ENCODE data around the gene ALDH5A1.

ALDH5A1 gene

GRCh38 chr6:24494821-24495795 is at the start of gene ALDH5A1:
TSS of gene ALDH5A1 (plus strand) at chr6:24494969. CDS start at chr6:24494997, 28 bp downstream.
- DNase-seq, result peak; percentile 83

- no peak for DNase-seq
Observed at GRCh38 chr6:24445704-24446103, 49.1 kb upstream of the ALDH5A1 start.

GRCh38 chr6:24446670-24447069 is 48.1 kb upstream of the ALDH5A1 start:
- no peak for DNase-seq

DNA sequence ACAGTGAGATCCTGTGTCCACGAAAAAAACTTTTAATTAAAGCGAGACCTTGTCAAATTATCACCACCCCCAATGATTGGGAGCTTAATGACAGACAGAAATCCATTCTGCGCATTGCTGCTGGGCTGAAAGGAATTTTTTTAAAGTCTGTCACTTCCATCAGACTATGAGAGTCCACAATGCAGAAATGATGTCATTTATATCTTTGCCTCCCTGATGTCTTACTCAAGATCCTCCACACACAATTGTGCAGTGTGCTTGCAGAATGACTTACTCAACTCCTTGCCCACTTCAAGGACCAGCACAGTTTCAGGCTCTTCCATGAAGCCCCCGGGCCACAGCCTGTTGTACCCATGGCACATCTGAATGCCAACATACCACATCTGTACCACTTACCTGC is 46.4 kb upstream of the ALDH5A1 start:
- DNase-seq, result no peak

DNA sequence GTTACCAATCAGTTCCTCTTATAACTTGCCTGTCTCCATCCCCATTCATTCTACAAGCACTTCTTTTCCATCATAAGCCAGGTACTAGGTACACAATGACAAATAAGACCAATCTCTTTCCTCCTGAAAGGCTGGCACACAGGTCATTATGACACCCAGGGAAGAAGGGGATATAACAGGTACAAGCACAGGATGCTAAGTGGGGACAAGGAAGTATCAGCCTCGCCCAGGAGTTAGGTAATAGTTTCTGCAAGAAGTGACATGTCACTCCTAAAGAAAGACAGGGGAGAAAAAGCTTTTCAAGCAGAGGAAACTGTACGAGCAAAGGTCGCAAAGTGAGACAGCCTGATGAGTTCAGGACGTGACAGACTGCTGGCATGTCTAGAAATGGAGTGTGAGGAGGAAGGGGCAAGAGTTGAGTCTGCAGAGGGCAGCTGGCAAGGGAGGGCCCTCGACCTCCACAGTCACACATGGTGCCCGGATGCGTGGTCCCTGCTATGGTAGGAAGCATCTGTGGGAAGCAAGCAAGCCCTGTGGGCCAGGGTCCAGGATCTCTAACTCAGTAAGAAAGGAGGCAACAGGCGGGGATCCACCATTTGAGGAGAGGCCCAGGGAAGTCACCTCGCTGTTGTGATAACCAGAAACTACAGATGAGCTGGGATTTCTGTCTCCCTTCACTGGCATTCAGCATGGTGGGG is 45.8 kb upstream of the ALDH5A1 start:
- no peak for DNase-seq

DNA sequence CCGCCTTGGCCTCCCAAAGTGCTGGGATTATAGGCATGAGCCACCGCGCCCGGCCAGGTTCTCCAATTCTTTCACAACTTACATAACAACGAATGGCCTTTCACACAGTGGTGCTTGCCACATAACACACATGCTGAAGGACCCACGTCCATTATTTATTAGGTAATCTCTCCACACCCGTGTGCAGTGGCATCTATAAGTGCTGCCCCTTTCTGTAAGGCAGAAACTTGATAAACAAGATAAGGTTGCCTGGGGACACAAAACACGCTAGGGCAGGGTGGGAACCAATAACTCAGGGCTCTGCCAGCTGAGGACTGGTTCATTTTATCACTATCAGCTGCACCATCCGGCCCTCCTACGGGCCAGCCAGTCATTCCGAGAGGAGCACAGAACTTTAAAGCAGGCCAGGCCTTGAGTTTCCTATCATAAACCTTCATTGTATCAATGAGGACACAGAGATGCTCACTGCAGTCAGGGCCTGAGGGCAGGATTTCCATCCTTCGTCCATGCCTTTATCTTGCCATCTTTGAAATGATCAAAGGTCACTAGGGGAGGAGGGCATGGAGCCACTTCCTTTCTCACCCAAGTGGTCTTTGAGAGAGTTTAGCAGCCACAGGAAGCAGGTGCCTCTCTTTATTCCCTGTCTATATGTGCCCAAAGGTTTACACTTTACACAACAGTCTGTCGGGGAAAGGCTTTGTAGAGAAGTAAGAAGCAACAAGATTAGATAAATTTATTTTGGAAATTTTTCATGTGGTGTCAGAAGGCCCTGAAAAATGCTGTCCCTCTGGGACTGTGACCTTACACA is 43.0 kb upstream of the ALDH5A1 start:
- DNase-seq, result no peak

DNA sequence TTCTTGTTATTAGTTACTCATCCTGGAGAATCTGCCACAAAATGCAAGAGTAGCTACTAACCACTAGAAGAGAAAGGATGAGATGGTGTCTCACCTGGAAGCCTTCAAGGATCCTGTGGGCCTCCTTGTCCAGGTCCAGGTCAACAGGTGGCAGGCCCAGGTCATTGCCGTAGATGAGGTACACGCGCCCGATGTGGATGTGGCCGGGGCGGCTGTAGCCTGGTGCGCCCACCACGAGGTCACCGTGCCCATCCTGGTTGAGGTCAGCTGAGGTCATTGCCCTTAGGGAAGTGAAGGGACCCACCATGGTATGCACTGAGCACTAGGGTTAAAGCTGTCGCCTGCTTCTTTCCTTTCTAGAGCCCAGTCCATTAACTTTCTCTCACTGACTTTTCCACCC is 40.8 kb upstream of the ALDH5A1 start:
- DNase-seq, result no peak

DNA sequence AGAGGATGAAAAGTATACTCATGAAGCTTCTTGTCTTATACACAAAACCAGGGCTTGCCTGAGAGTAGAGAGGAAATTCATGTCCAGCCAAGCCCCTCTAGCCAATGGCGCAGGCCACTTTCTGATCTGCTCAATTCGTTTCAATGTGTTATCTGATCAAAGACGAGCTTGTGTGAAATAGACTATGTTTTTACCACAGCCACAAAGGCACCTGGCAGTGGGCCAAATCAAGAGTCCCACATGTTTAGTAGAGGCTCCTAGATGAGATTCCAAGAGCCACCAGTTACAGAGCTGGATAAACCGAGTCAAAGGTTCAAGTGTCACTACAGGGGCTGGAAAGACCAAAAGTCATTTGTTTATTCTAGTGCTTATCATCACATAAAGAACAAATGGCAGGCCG is 40.3 kb upstream of the ALDH5A1 start:
- no peak for DNase-seq

GRCh38 chr6:24455061-24455460 is 39.7 kb upstream of the ALDH5A1 start:
- DNase-seq, result no peak

DNA sequence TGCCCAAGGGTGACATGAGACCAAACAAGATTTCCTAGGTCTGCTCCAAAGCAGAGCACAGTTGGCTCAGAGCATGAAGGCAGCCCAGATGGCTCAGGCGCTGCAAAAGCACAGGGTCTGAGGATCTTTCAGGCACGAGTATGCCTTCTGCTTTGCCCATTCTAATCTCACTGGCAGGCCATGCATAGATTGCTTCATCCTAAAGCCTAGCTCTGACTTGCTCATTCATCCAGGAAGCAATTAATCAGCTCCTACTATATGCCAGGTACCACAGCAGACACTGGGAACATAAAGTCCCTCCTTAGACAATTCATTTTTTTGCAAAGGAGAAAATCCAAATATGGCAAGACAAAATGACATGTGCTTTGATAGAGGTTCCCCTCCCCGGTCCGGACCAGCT is 36.6 kb upstream of the ALDH5A1 start:
- DNase-seq, result no peak

GRCh38 chr6:24458941-24459340 is 35.8 kb upstream of the ALDH5A1 start:
- no peak for DNase-seq

DNA sequence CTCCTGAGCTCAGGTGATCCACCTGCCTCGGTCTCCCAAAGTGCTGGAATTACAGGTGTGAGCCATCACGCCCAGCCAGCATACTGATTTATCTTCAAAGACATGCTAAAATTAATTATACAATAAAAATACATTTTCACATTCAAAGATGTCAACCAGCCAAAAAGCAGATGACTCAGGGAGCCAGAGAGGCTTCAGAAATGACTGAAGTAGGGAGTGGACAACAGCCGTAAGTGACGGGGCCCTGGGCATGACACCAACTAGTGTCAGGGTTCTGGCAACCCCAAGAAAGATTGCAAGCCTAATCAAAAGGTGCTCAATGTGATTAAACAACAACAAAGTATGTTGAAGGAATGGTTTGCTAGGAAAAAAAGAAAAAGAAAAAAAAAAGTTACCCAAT is 33.8 kb upstream of the ALDH5A1 start:
- no peak for DNase-seq

DNA sequence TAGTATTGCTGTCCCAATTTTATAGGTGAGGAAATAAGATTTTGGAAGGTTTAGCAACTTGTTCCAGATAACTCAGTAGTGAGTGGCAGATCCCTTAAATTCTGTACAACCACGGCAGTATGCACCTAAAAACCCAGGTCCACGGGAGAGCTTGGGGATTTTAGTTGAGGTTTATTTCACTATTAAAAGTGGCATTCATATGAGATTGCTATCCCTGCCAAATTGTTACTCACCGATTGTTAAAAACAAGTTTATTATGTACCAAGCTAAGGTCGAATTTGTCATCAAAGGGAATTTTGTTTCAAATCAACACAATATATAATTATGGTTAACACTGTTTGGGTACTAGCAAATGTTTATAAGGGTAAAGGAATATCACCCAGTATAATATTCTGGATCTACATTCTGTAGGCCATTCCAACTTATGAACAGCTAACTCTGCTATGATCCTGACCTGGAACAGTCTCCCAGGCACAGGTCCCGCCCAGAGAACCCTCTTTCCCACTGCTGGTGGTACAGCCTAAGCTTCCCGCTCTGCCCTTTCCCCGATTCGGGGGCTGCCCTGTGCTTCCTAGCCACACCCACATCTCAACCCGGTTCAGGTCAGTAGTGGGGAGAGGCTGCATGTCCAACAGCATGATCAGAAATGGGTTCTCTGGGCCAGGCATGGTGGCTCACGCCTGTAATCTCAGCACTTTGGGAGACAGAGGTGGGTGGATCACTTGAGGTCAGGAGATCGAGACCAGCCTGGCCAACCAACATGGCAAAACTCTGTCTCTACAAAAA is 30.3 kb upstream of the ALDH5A1 start:
- DNase-seq, result no peak

GRCh38 chr6:24469811-24470210 is 25.0 kb upstream of the ALDH5A1 start:
- DNase-seq, result no peak

DNA sequence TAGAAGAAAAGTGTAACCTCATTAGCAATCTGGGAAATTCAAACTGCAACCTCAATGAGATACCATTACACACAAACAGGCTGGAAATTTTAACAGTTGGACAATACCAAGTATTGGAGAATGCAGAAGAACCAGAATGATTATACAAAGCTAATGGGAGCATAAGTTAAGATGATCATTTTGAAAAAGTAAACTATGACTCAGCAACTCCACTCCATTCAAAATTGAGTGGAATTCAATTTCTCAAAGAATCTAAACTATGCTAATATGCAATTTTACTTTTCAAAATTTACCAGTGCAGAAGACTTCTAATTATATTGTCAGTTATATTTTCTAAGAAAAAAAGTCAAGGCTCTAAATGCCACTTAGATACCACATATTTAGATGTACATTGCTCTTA is 22.6 kb upstream of the ALDH5A1 start:
- no peak for DNase-seq

DNA sequence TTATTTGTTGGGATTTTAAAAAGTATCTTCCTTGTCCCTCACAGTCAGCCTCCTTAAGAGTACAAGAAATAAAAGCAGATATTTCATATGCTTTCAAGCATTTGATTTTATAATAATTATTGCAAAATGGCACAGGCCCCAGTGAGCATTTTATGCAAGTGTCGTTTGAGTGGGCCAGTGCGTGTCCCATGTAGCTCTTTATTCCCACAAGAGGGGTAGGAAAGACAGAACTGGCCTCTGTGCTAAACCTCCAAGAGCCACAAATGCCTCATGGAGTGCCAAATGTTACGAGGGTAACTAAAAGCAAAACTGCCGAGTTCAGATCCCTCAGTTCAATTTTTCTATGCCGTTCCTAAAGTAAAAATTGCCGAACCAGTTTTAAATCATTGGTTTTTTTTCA is 18.1 kb upstream of the ALDH5A1 start:
- no peak for DNase-seq

DNA sequence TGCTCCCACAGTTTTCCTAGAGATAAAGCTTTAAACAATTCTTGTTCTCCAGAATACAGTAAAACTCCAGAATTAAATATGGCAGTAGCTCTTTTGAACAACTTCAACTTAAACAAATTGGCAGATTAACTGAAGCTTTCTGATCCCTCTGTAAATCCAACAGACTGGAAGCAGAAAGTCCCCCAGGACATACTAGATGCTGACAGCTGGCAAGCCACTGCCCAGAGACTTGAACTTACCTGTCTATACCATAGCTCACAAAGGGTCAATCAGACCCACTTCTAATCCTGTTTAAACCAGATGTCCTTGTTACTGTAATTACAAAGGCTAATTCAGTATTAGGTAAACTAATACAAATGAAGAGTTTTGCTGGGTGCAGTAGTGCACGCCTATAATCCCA is 17.7 kb upstream of the ALDH5A1 start:
- DNase-seq, result no peak

- no peak for DNase-seq
Observed at GRCh38 chr6:24478903-24479302, 15.9 kb upstream of the ALDH5A1 start.

DNA sequence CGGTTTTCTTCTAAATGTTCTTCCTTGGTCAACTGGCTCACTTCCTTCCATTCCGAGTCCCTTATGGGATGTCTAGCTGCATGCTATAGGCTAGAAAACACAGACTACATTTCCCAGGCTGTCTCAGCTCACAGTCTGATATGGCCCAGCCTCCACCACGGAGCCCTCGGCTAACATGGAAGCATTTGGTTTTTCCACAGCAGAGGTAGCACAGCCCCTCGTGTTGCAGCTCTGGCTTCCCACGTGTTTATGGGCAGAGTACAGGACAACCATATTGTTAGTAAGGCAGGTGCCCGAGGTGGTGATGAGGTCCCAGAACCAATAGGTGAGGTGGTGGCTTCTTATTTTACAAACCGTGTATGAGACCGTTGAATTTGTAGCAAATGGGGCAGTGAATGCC is 14.1 kb upstream of the ALDH5A1 start:
- no peak for DNase-seq

GRCh38 chr6:24481449-24481848 is 13.3 kb upstream of the ALDH5A1 start:
- DNase-seq, result no peak

DNA sequence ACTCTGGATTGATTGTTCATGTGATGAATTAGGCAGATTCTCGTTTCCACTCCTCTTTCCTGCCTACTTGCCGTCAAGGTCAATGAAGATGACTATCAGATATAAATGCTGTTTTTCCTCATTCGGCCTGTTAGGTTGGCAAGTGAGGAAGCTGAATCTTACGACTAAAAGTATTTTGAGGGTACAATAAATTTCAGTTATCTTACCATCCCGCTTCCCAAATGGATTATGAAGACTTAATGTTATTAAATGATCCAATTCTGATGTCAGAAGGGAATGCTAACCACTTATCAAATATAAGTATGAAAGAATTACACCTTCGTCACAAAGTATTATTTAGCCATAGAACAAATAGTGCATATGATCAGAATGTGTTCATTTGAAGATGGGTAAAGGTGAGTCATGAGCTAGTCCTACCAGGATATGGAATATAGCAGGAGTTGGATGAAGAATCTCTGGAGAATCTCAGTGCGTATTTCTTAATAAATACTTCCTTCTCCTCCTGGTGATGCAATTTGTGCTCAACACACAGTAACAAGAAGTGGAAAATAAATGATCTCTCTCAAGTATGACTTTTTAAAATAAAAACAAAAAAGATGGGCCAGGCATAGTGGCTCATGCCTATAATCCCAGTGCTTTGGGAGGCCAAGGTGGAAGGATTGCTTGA is 10.0 kb upstream of the ALDH5A1 start:
- no peak for DNase-seq

- no peak for DNase-seq
Observed at GRCh38 chr6:24486065-24486464, 8.7 kb upstream of the ALDH5A1 start.
